HG03457 (cell line): ENCODE data around the gene SYNE1.
"Not testable (repeated sequence)": the region's sequence is repeated elsewhere in the genome, so short reads cannot be mapped to it uniquely, and the experiment has no call there.

ENCODE experiments used
- ATAC-seq: cut with Tn5 transposase; IDR thresholded peaks from one replicate; pipeline ENCODE4 v1.9.1; 2021; ENCODE audit warnings: moderate number of reproducible peaks; ENCODE audit not compliant: unreplicated experiment

SYNE1 gene

GRCh38 chr6:152637296-152638047, at the start of gene SYNE1:
Gene SYNE1, minus strand, starts transcription at chr6:152637362. Its CDS starts 9,031 bp downstream, at chr6:152628331.
- no peak for ATAC-seq

- no peak for ATAC-seq
These were observed 48.7 kb upstream of the SYNE1 start for GRCh38 chr6:152685819-152686218.

GRCh38 chr6:152682935-152683334, 45.8 kb upstream of the SYNE1 start:
- not testable (repeated sequence) for ATAC-seq

- no peak for ATAC-seq
These were observed 45.0 kb upstream of the SYNE1 start for GRCh38 chr6:152682141-152682540.

- no peak for ATAC-seq
These were observed 43.8 kb upstream of the SYNE1 start for GRCh38 chr6:152680879-152681517.

GRCh38 chr6:152680151-152680550, 43.0 kb upstream of the SYNE1 start:
- no peak for ATAC-seq

- ATAC-seq = no peak
These were observed 36.1 kb upstream of the SYNE1 start for GRCh38 chr6:152673236-152673635.

GRCh38 chr6:152671171-152671570, 34.0 kb upstream of the SYNE1 start:
- ATAC-seq = no peak

GRCh38 chr6:152669895-152670294, 32.7 kb upstream of the SYNE1 start:
- no peak for ATAC-seq

GRCh38 chr6:152661776-152662175, 24.6 kb upstream of the SYNE1 start:
- no peak for ATAC-seq

GRCh38 chr6:152651986-152652385, 14.8 kb upstream of the SYNE1 start:
- no peak for ATAC-seq

GRCh38 chr6:152648105-152648504, 10.9 kb upstream of the SYNE1 start:
- no peak for ATAC-seq

- not testable (repeated sequence) for ATAC-seq
These were observed 9.6 kb upstream of the SYNE1 start for GRCh38 chr6:152646732-152647131.

GRCh38 chr6:152642578-152643375, 5.6 kb upstream of the SYNE1 start:
- peak; percentile 89 for ATAC-seq

- no peak for ATAC-seq
These were observed 410 bp downstream of the SYNE1 start for GRCh38 chr6:152636609-152637295.

GRCh38 chr6:152636021-152636608, 1.0 kb downstream of the SYNE1 start:
- no peak for ATAC-seq

- ATAC-seq = peak; percentile 46
These were observed 2.4 kb downstream of the SYNE1 start for GRCh38 chr6:152634773-152635172.

GRCh38 chr6:152632121-152632782, 4.9 kb downstream of the SYNE1 start:
- ATAC-seq = no peak

- no peak for ATAC-seq
These were observed 5.8 kb downstream of the SYNE1 start for GRCh38 chr6:152631376-152631775.

- ATAC-seq = no peak
These were observed 6.3 kb downstream of the SYNE1 start for GRCh38 chr6:152630832-152631231.
